CD4-positive, alpha-beta T cell treated with Interleukin-6 at 100 ng/mL for 8 hours (primary cell): Measurements from ENCODE around the gene GBA2.

Experiments used
- DNase-seq: peaks from one replicate; pipeline ENCODE4 v3.0.0-alpha.2; 2020; ENCODE audit warnings: mixed read lengths, low spot score

The GBA2 gene

GRCh38 chr9:35748858-35749514 is at the start of gene GBA2, which contains the start of gene RGP1:
TSS of gene GBA2 (minus strand) at chr9:35749228. CDS start at chr9:35748704, 524 bp downstream.
TSS of gene RGP1 (plus strand) at chr9:35749287. CDS start at chr9:35749756, 469 bp downstream.
- peak; percentile 54 for DNase-seq

- DNase-seq = no peak
These were observed 48.5 kb upstream of the GBA2 start for GRCh38 chr9:35797311-35798109.

GRCh38 chr9:35795695-35796094 is 46.7 kb upstream of the GBA2 start:
- no peak for DNase-seq

- DNase-seq = no peak
These were observed 44.4 kb upstream of the GBA2 start for GRCh38 chr9:35793461-35793860.

GRCh38 chr9:35792826-35793225 is 43.8 kb upstream of the GBA2 start:
- DNase-seq = no peak

GRCh38 chr9:35792024-35792813 is 43.2 kb upstream of the GBA2 start:
- DNase-seq = no peak

GRCh38 chr9:35791297-35791921 is 42.4 kb upstream of the GBA2 start, which contains the start of gene NPR2:
TSS of gene NPR2 (plus strand) at chr9:35791591. CDS start at chr9:35792409, 818 bp downstream.
- DNase-seq = no peak

- peak; percentile 62 for DNase-seq
These were observed 41.6 kb upstream of the GBA2 start for GRCh38 chr9:35790385-35791296.

- no peak for DNase-seq
These were observed 41.0 kb upstream of the GBA2 start for GRCh38 chr9:35790025-35790384.

- DNase-seq = no peak
These were observed 40.5 kb upstream of the GBA2 start for GRCh38 chr9:35789541-35789940.

- no peak for DNase-seq
These were observed 34.4 kb upstream of the GBA2 start for GRCh38 chr9:35783418-35783817.

- DNase-seq = no peak
These were observed 32.0 kb upstream of the GBA2 start for GRCh38 chr9:35781066-35781465.

- DNase-seq = no peak
These were observed 29.5 kb upstream of the GBA2 start for GRCh38 chr9:35778496-35778895.

- no peak for DNase-seq
These were observed 27.0 kb upstream of the GBA2 start for GRCh38 chr9:35776018-35776417.

GRCh38 chr9:35774907-35775635 is 26.0 kb upstream of the GBA2 start:
- DNase-seq = no peak

GRCh38 chr9:35771943-35772342 is 22.9 kb upstream of the GBA2 start:
- DNase-seq = no peak

GRCh38 chr9:35771534-35771933 is 22.5 kb upstream of the GBA2 start:
- no peak for DNase-seq

GRCh38 chr9:35771075-35771433 is 22.0 kb upstream of the GBA2 start:
- DNase-seq = no peak

- DNase-seq = no peak
These were observed 20.7 kb upstream of the GBA2 start for GRCh38 chr9:35769763-35770162.

GRCh38 chr9:35767458-35767857 is 18.4 kb upstream of the GBA2 start:
- no peak for DNase-seq
